ENCODE results near the gene ITGB5. TPM values are rescaled to one million over a fixed set of nuclear protein-coding genes. Genes with fewer than 3 reads are reported as not detected.

Gene ITGB5
- total RNA-seq, 1 experiment from 2014 or later, result 146 TPM

DNA sequence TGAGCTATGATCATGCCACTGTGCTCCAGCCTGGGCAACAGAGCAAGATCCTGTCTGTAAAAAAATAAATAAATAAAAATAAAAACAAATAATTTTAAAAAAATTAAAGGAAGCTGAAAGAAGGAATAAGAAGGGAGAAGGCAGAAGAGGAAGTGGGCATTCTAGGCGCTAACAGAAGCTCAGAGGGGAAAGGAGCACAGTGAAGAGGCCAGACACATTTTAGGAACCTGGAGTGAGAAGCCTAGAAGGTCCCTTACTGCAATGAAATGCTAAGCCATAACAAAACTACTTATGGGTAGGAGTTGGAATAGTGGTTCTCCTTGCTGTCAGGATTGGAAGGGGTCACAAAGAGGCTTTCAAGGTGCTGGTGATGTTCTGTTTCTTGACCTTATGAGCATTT is 64.0 kb downstream of the ITGB5 start:
- Histone ChIP-seq H3K23me2 (ENCODE audit: insufficient read length, low read depth, low read length, poor library complexity, severe bottlenecking) (no peaks in the 10 kb centered on the region), H3K27me3 (ENCODE audit: insufficient read depth, low read length) (no peaks in the 10 kb centered on the region), H4K5ac (ENCODE audit: insufficient read length, low read depth, low read length) (no peak overlapping the region), H3K56ac (ENCODE audit: insufficient read length, low read depth, low read length) (no peak overlapping the region), H2BK5ac (ENCODE audit: insufficient read length, low read length) (no peak overlapping the region), H3K79me2 (ENCODE audit: insufficient read depth, low read length) (no peaks in the 10 kb centered on the region), H3K9ac (ENCODE audit: extremely low read depth, insufficient read length, low read length) (no peak overlapping the region), H3K9me3 (ENCODE audit: control insufficient read depth, low read depth, low read length) (no peaks in the 10 kb centered on the region), H2BK12ac (ENCODE audit: insufficient read length, low read depth, low read length) (no peak overlapping the region), H4K8ac (replicated peaks; ENCODE audit: insufficient read length, low read depth, low read length) (no peak overlapping the region), H3K79me1 (ENCODE audit: insufficient read depth, low read depth, low read length, poor library complexity, severe bottlenecking) (no peaks in the 10 kb centered on the region), H3K4ac (ENCODE audit: low read depth, low read length) (no peak overlapping the region), H2AK5ac (ENCODE audit: insufficient read length, low read length) (no peak overlapping the region), H3K27ac (ENCODE audit: insufficient read length, low read depth, low read length) (no peak overlapping the region), H3K4me2 (ENCODE audit: insufficient read depth, insufficient read length, low read length) (no peak overlapping the region), H3K14ac (ENCODE audit: insufficient read depth, low read length) (no peak overlapping the region), H2AFZ (ENCODE audit: low read length) (no peak overlapping the region), H2BK15ac (ENCODE audit: low read depth, low read length) (no peak overlapping the region), H2BK120ac (ENCODE audit: low read depth, low read length, poor library complexity, severe bottlenecking) (no peak overlapping the region), H3K23ac (ENCODE audit: insufficient read length, low read depth, low read length) (no peak overlapping the region), H2BK20ac (ENCODE audit: low read depth, low read length, poor library complexity, severe bottlenecking) (no peak overlapping the region), H3K18ac (ENCODE audit: insufficient read length, low read depth, low read length) (no peak overlapping the region), H4K91ac (ENCODE audit: insufficient read length, low read depth, low read length) (no peak overlapping the region), H3T11ph (ENCODE audit: low read length) (no peak overlapping the region), H3K4me1 (ENCODE audit: insufficient read depth, low read length) (peaks cover 10% of the 10 kb centered on the region; the same call in 1 of the 2 replicates), H4K20me1 (ENCODE audit: control insufficient read depth, insufficient read depth, insufficient read length) (no peaks in the 10 kb centered on the region)
- Mint-ChIP-seq H3K9me3 (no peaks in the 10 kb centered on the region), H3K27ac (no peak overlapping the region), H3K27me3 (ENCODE audit: low read depth) (no peaks in the 10 kb centered on the region), H3K4me3 (no peak overlapping the region), H3K4me1 (peaks cover 34 to 42% of the 10 kb centered on the region in 2 experiments), H3K36me3 (ENCODE audit: insufficient read depth in 1 of 3, low read depth in 3 of 3) (peaks cover 30 to 43% (median 37%) of the 10 kb centered on the region in 3 experiments)
- no peak for TF ChIP-seq CTCF (conservative IDR thresholded peaks at IDR 0.05)
- WGBS (ENCODE audit: extremely low coverage, insufficient read length, low lambda C conversion rate), result no CpG with 5 or more reads among the region's 1 CpG
- no peak for DNase-seq
